GM18870 (cell line): ENCODE measurements around the gene OR1F1.

ENCODE experiments used
- ATAC-seq: cut with Tn5 transposase; IDR thresholded peaks from one replicate; pipeline ENCODE4 v1.9.1; 2021; ENCODE audit warnings: moderate library complexity; ENCODE audit not compliant: unreplicated experiment

The OR1F1 gene

DNA sequence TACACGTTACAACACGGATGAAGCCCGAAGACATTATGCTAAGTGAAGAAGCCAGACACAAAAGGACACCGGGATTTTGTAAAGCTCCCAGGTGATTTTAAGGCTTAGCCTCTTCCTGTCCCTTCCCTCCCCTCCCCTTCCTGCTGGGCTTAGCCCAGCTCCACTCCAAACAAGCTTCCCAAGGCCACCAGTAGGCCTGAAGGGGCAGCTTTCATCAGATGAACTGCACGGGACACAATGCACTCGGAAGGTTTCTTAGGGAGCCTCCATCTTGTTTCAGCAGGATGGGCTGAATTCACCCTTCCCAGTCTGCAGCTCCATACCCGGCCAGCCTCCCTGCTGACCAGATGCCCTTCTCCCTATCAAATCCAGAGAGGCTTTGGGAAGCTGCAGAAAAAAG, 58.0 kb downstream of the OR1F1 start:
- no peak for ATAC-seq

DNA sequence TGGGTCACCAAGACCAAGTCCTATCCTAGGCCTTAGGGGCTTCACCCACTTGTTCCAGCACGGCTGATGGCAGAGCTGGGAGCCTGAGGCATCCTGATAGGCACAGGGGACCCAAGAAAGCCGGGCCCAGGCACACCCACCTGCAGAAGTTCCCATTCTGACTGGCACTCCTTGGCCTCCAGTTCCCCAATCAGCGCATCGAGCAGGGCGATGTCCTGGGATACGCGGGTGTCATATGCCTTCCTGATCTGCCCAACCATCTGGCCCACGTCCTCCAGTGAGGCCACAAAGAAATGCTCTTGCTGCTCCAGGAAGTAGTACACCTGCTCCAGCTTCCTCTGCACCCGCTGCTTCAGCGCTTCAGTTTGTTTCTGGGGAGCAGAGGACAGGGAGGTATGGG, 58.9 kb downstream of the OR1F1 start:
- ATAC-seq = no peak

DNA sequence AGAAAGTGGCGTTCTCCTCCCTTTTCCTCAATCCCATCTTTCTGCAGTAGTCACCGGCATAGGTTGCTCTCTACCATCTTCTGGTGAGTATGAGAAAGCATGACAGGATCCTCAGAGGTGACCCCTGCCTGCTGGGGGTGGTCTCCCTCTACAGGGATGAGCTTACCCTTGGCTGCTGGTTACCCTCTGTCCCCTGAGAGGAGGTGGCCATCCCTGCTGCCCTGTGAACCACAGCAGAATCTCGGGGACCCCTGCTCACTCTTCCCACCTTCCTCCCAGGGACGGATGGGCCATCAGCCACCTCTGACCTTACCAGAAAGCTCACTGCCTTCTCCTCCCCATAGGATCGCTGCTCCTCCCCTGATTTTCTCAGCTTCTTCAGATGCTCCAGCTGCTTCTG, 60.6 kb downstream of the OR1F1 start:
- no peak for ATAC-seq

DNA sequence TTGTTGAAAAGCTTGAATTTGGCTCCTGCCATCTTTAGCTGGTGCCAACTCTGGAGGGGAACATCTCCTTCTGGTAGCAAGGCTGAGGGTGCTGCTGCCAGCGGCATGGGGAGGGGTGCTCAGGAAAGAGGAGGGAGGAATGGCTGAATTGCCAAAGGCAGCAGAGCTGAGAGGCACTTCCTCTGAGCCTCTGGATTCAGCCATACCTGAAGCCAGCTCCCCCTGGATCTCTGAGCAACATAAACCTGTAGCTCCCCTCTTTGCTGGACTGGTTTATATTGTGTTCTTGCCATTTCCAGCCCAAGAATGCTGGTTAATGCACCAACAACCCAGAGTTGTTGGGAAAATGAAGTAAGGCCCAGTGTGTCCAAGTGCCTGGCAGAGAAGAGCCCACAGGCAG, 61.0 kb downstream of the OR1F1 start:
- ATAC-seq = no peak

DNA sequence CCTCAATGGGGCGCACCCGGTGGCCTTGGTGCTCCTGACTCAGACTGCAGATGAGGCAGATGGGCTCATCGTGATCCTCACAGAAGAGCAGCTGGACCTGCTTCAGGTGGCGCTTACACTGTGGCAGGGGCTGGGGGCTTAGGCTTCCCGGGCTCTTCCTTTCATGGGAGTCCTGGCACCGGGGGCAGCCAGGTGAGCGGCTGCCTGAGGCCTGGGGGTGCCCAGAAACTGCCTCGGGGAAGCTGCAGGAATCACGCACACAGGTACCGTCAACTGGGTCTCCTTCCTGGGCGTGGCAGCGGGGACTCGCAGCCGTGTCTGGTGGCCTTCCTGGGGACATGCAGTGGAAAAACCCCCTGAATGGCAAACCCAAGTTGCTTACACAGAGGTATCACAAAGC, 61.4 kb downstream of the OR1F1 start:
- ATAC-seq = no peak

GRCh38 chr16:3252967-3253366, 65.0 kb downstream of the OR1F1 start:
- ATAC-seq = no peak

DNA sequence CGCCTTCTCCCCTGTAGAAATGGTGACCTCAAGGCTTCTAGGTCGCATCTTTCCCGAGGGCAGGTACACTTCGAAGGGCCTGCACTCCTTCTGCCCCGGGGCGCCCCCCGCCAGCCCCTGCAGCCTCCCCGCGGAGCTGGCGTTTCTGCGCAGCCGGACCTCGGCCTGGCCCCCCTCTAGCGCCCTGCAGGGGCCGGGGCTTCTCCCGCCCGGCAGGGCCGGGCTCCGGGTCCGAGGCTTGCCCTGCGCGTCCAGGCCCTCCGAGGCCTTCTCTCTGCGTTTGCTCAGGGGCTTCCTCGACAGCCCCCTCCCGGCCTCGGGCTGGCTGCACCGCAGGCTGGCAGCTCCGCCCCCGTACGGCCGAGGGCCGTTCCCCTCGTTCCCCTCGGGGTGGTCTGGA, 66.3 kb downstream of the OR1F1 start:
- ATAC-seq = no peak
